ENCODE results near the gene STK32B. TPM values are rescaled to one million over a fixed set of nuclear protein-coding genes. Genes with fewer than 3 reads are reported as not detected.

STK32B gene
- total and polyA plus RNA-seq, 5 donors from 2014 or later: not detected

DNA sequence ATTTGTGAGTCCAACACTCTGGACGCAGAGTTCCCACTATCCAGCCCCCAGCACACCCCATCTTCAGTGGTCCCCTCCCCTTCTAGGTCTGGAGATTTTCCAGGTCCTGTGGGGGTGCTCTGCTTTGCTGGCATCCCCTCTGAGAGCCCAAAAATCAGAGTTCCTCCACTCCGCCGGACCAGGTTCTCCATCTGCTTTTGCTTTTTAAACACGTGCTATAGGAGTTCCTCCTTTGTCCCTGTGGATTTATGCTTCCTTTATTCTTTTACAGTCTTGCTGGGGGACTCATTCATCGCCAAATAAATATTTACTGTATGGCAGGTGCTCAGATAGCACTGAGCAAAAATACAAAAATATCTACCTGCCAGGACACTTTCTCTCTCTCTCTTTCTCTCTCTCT, 324.7 kb downstream of the STK32B start:
- Histone ChIP-seq H3K4me3 (ENCODE audit: low read depth, low read length) (no peak overlapping the region), H3K4me1 (ENCODE audit: control insufficient read depth, insufficient read depth, low read length, poor library complexity, severe bottlenecking) (no peaks in the 10 kb centered on the region), H3K27ac (ENCODE audit: insufficient read depth, low read length, poor library complexity, severe bottlenecking) (no peak overlapping the region), H3K27me3 (ENCODE audit: control insufficient read depth, insufficient read depth, low read length) (no peaks in the 10 kb centered on the region), H3K36me3 (ENCODE audit: control insufficient read depth, insufficient read depth, low read length) (no peaks in the 10 kb centered on the region), H3K9me3 (ENCODE audit: control insufficient read depth in 2 of 2, low read length in 2 of 2) (no peaks in the 10 kb centered on the region)
- no peak overlapping the region for H3K4me3 Mint-ChIP-seq
- no peaks in the 10 kb centered on the region for H3K4me1 Mint-ChIP-seq
- H3K27me3 Mint-ChIP-seq: no peaks in the 10 kb centered on the region
- no peak for ATAC-seq (ENCODE audit: low read depth in 2 of 2)
- H3K36me3 Mint-ChIP-seq: no peaks in the 10 kb centered on the region
- H3K9me3 Mint-ChIP-seq: peaks cover under 1 to 10% (median 5%) of the 10 kb centered on the region in 7 donors
- H3K27ac Mint-ChIP-seq: no peak overlapping the region
- DNase-seq: no peak

GRCh38 chr4:5378002-5378401, 326.7 kb downstream of the STK32B start:
- ATAC-seq (ENCODE audit: low read depth in 2 of 2): no peak
- Histone ChIP-seq H3K36me3 (ENCODE audit: control insufficient read depth, insufficient read depth, low read length) (no peaks in the 10 kb centered on the region), H3K27me3 (ENCODE audit: control insufficient read depth, insufficient read depth, low read length) (no peaks in the 10 kb centered on the region), H3K27ac (ENCODE audit: insufficient read depth, low read length, poor library complexity, severe bottlenecking) (no peak overlapping the region), H3K9me3 (ENCODE audit: control insufficient read depth in 2 of 2, low read length in 2 of 2) (no peaks in the 10 kb centered on the region), H3K4me1 (ENCODE audit: control insufficient read depth, insufficient read depth, low read length, poor library complexity, severe bottlenecking) (no peaks in the 10 kb centered on the region), H3K4me3 (ENCODE audit: low read depth, low read length) (no peak overlapping the region)
- Mint-ChIP-seq H3K27ac (no peak overlapping the region), H3K36me3 (no peaks in the 10 kb centered on the region), H3K4me3 (no peak overlapping the region), H3K9me3 (peaks cover 0 to 10% (median 5%) of the 10 kb centered on the region in 7 donors), H3K27me3 (no peaks in the 10 kb centered on the region), H3K4me1 (no peaks in the 10 kb centered on the region)
- DNase-seq: no peak

DNA sequence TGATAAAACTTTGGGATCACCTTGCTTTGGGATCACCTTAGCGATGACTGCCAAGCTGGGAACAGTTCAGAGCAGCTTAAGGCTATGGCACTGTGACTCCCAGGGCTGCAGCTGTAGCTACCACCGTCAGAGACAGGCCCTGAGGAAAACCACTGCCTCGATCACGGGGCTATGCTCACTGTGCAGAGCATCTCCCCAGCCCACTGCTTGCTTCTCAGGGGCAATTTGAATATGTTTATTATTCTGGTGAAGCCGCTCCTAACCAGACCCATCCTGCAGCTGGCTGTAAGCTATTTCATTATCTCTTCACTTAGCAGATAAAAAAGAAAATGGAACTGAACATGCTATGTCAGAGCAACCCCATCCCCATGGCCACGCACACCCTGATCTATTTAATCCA, 328.6 kb downstream of the STK32B start:
- Histone ChIP-seq H3K9me3 (ENCODE audit: control insufficient read depth in 2 of 2, low read length in 2 of 2) (no peaks in the 10 kb centered on the region), H3K27me3 (ENCODE audit: control insufficient read depth, insufficient read depth, low read length) (no peaks in the 10 kb centered on the region), H3K4me3 (ENCODE audit: low read depth, low read length) (no peak overlapping the region), H3K27ac (ENCODE audit: insufficient read depth, low read length, poor library complexity, severe bottlenecking) (no peak overlapping the region), H3K4me1 (ENCODE audit: control insufficient read depth, insufficient read depth, low read length, poor library complexity, severe bottlenecking) (no peaks in the 10 kb centered on the region), H3K36me3 (ENCODE audit: control insufficient read depth, insufficient read depth, low read length) (no peaks in the 10 kb centered on the region)
- ATAC-seq (ENCODE audit: low read depth in 2 of 2) (no peak), DNase-seq (no peak)
- Mint-ChIP-seq H3K27me3 (no peaks in the 10 kb centered on the region), H3K9me3 (peaks cover 0 to 10% (median 5%) of the 10 kb centered on the region in 7 donors), H3K4me3 (no peak overlapping the region), H3K4me1 (no peaks in the 10 kb centered on the region), H3K27ac (no peak overlapping the region), H3K36me3 (no peaks in the 10 kb centered on the region)

GRCh38 chr4:5381961-5382441, 330.7 kb downstream of the STK32B start:
- Mint-ChIP-seq H3K4me1 (no peaks in the 10 kb centered on the region), H3K27ac (no peak overlapping the region), H3K4me3 (no peak overlapping the region), H3K36me3 (no peaks in the 10 kb centered on the region), H3K9me3 (peaks cover 0 to 6% (median 5%) of the 10 kb centered on the region in 7 donors), H3K27me3 (no peaks in the 10 kb centered on the region)
- Histone ChIP-seq H3K4me3 (ENCODE audit: low read depth, low read length) (no peak overlapping the region), H3K27ac (ENCODE audit: insufficient read depth, low read length, poor library complexity, severe bottlenecking) (no peak overlapping the region), H3K9me3 (ENCODE audit: control insufficient read depth in 2 of 2, low read length in 2 of 2) (no peaks in the 10 kb centered on the region), H3K4me1 (ENCODE audit: control insufficient read depth, insufficient read depth, low read length, poor library complexity, severe bottlenecking) (no peaks in the 10 kb centered on the region), H3K36me3 (ENCODE audit: control insufficient read depth, insufficient read depth, low read length) (no peaks in the 10 kb centered on the region), H3K27me3 (ENCODE audit: control insufficient read depth, insufficient read depth, low read length) (no peaks in the 10 kb centered on the region)
- ATAC-seq (ENCODE audit: low read depth in 2 of 2) (no peak), DNase-seq (no peak)

GRCh38 chr4:5383191-5383980, 332.1 kb downstream of the STK32B start:
- H3K4me1 Mint-ChIP-seq: no peaks in the 10 kb centered on the region
- H3K4me3 Mint-ChIP-seq: no peak overlapping the region
- no peak overlapping the region for H3K27ac Mint-ChIP-seq
- Histone ChIP-seq H3K9me3 (ENCODE audit: control insufficient read depth in 2 of 2, low read length in 2 of 2) (no peaks in the 10 kb centered on the region), H3K4me1 (ENCODE audit: control insufficient read depth, insufficient read depth, low read length, poor library complexity, severe bottlenecking) (no peaks in the 10 kb centered on the region), H3K27me3 (ENCODE audit: control insufficient read depth, insufficient read depth, low read length) (no peaks in the 10 kb centered on the region), H3K4me3 (ENCODE audit: low read depth, low read length) (no peak overlapping the region), H3K27ac (ENCODE audit: insufficient read depth, low read length, poor library complexity, severe bottlenecking) (no peak overlapping the region), H3K36me3 (ENCODE audit: control insufficient read depth, insufficient read depth, low read length) (no peaks in the 10 kb centered on the region)
- no peaks in the 10 kb centered on the region for H3K36me3 Mint-ChIP-seq
- no peak for ATAC-seq (ENCODE audit: low read depth in 2 of 2)
- DNase-seq: no peak
- peaks cover 0 to 5% (median 2%) of the 10 kb centered on the region in 7 donors for H3K9me3 Mint-ChIP-seq
- H3K27me3 Mint-ChIP-seq: no peaks in the 10 kb centered on the region

- no peak for DNase-seq
- Histone ChIP-seq H3K36me3 (ENCODE audit: control insufficient read depth, insufficient read depth, low read length) (no peaks in the 10 kb centered on the region), H3K27ac (ENCODE audit: insufficient read depth, low read length, poor library complexity, severe bottlenecking) (no peak overlapping the region), H3K9me3 (ENCODE audit: control insufficient read depth in 2 of 2, low read length in 2 of 2) (no peaks in the 10 kb centered on the region), H3K27me3 (ENCODE audit: control insufficient read depth, insufficient read depth, low read length) (no peaks in the 10 kb centered on the region), H3K4me3 (ENCODE audit: low read depth, low read length) (no peak overlapping the region), H3K4me1 (ENCODE audit: control insufficient read depth, insufficient read depth, low read length, poor library complexity, severe bottlenecking) (no peaks in the 10 kb centered on the region)
- no peak for ATAC-seq (ENCODE audit: low read depth in 2 of 2)
- peaks cover 0 to 5% (median 2%) of the 10 kb centered on the region in 7 donors for H3K9me3 Mint-ChIP-seq
- no peaks in the 10 kb centered on the region for H3K27me3 Mint-ChIP-seq
- no peaks in the 10 kb centered on the region for H3K36me3 Mint-ChIP-seq
- peak overlapping the region in 1 of 3 donors; percentile 29 for H3K27ac Mint-ChIP-seq
- H3K4me3 Mint-ChIP-seq: no peak overlapping the region
- no peaks in the 10 kb centered on the region for H3K4me1 Mint-ChIP-seq
Measured at GRCh38 chr4:5385741-5386311, 334.5 kb downstream of the STK32B start.

- no peak overlapping the region for H3K4me3 Mint-ChIP-seq
- H3K27me3 ChIP-seq (ENCODE audit: control insufficient read depth, insufficient read depth, low read length): no peaks in the 10 kb centered on the region
Measured at GRCh38 chr4:5386921-5387320, 335.6 kb downstream of the STK32B start.

GRCh38 chr4:5387457-5387856, 336.2 kb downstream of the STK32B start:
- ATAC-seq (ENCODE audit: low read depth in 2 of 2) (no peak), DNase-seq (no peak)
- no peak overlapping the region for H3K4me3 Mint-ChIP-seq
- H3K4me3 ChIP-seq (ENCODE audit: low read depth, low read length): no peak overlapping the region
- peaks cover 0 to 7% (median 2%) of the 10 kb centered on the region in 7 donors for H3K9me3 Mint-ChIP-seq
- no peaks in the 10 kb centered on the region for H3K4me1 Mint-ChIP-seq
- no peaks in the 10 kb centered on the region for H3K4me1 ChIP-seq (ENCODE audit: control insufficient read depth, insufficient read depth, low read length, poor library complexity, severe bottlenecking)
- H3K9me3 ChIP-seq (ENCODE audit: control insufficient read depth in 2 of 2, low read length in 2 of 2): no peaks in the 10 kb centered on the region
- no peaks in the 10 kb centered on the region for H3K27me3 Mint-ChIP-seq
- H3K27ac Mint-ChIP-seq: no peak overlapping the region
- no peaks in the 10 kb centered on the region for H3K27me3 ChIP-seq (ENCODE audit: control insufficient read depth, insufficient read depth, low read length)
- H3K36me3 Mint-ChIP-seq: no peaks in the 10 kb centered on the region
- H3K36me3 ChIP-seq (ENCODE audit: control insufficient read depth, insufficient read depth, low read length): no peaks in the 10 kb centered on the region
- H3K27ac ChIP-seq (ENCODE audit: insufficient read depth, low read length, poor library complexity, severe bottlenecking): no peak overlapping the region

More at GRCh38 chr4:5386921-5387320, 335.6 kb downstream of the STK32B start:
- Mint-ChIP-seq H3K27ac (no peak overlapping the region), H3K36me3 (no peaks in the 10 kb centered on the region), H3K4me1 (no peaks in the 10 kb centered on the region), H3K9me3 (peaks cover 0 to 7% (median 2%) of the 10 kb centered on the region in 7 donors), H3K27me3 (no peaks in the 10 kb centered on the region)
- Histone ChIP-seq H3K27ac (ENCODE audit: insufficient read depth, low read length, poor library complexity, severe bottlenecking) (no peak overlapping the region), H3K4me3 (ENCODE audit: low read depth, low read length) (no peak overlapping the region), H3K36me3 (ENCODE audit: control insufficient read depth, insufficient read depth, low read length) (no peaks in the 10 kb centered on the region), H3K9me3 (ENCODE audit: control insufficient read depth in 2 of 2, low read length in 2 of 2) (no peaks in the 10 kb centered on the region), H3K4me1 (ENCODE audit: control insufficient read depth, insufficient read depth, low read length, poor library complexity, severe bottlenecking) (no peaks in the 10 kb centered on the region)
- ATAC-seq (ENCODE audit: low read depth in 2 of 2): no peak
- no peak for DNase-seq

Data from CD4-positive, CD25-positive, alpha-beta regulatory T cell (primary cell).